Superior temporal gyrus (tissue), 1 donor: ENCODE measurements around the gene PHAF1.
A peak's percentile ranks its signal among the peaks of the same experiment; 100 is the strongest.

Experiments used
- DNase-seq: peaks from one replicate; pipeline ENCODE4 v3.0.0-alpha.2; 2016; ENCODE audit errors: extremely low spot score

Gene PHAF1

GRCh38 chr16:67109407-67110135 is at the start of gene PHAF1:
TSS of gene PHAF1 (plus strand) at chr16:67109941. CDS start at chr16:67110176, 235 bp downstream.
- peak; percentile 95 for DNase-seq

DNA sequence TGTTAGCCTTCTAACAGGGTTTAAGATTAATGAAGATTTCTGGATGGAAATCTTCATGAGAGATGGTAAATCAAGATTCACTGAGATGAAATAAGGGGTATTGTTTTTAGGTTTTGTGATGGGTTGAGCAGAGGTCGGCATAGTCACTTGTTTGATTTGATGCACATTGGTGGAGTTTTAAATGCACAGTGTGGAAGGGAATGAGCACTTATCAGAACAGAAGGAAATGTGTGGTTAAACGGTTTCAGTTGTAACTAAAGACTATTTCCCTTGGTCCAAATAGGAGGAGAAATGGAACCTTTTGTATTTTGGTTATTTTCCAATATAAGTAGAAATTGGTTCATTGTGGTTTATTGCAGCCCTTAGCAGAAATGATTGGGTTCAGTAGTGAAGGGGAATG is 46.7 kb upstream of the PHAF1 start:
- no peak for DNase-seq

DNA sequence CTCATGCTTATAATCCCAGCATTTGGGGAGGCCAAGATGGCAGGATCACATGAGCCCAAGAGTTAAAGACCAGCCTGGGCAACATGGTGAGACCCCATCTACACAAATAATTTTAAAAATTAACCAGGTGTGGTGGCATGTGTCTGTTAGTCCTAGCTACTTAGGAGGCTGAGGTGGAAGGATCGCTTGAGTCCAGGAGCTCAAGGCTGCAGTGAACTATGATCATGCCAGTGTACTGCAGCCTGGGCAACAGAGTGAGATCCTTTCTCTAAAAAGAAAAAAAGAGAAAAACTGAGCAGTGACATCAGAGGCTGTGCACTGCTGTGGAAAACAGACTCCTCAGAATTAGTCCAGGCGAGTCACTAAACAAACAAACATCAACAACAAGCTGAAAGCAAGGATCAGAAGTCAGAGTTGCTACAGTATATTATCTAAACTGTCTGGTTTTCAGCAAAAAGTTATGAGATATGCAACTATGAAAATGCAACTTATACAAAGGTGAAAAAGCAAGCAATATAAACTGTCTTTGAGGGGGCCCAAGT is 41.5 kb upstream of the PHAF1 start:
- DNase-seq = no peak

GRCh38 chr16:67071476-67072048 is 38.2 kb upstream of the PHAF1 start:
- peak; percentile 53 for DNase-seq

DNA sequence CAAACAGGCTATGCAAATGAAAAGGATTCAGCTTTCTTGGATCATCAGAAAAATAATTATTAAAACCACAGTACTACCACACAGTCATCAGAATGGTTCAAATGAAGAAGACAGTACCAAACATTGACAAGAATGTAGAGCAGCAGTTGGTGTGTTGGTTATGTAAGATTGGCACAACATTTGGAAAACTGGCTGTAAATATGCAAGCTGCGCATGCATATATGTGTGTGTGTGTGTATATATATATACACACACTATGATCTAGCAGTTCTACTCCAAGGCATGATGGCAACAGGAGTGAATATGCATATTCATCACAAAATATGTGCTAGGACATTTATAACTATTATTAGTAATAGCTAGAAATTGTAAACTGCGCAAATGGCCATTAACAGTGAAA is 34.4 kb upstream of the PHAF1 start:
- no peak for DNase-seq

DNA sequence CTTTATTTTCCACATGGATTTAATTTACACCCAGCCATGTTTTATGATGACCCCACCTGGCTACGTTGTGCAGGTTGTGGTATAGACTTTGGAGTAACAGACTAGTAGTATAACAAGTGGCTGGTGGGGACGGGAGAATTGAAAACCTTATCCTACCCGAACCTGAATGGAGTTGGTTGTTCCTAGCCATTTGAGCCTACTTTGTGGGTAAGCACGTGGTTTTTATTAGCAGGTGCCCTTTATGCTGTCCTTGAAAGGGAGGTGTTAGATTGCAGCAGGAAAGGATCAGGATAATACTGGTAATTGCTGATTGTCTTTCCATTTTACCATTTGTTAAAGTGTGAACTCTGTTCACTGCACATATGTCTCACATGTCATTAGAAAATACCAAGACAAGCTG is 31.9 kb upstream of the PHAF1 start:
- no peak for DNase-seq

GRCh38 chr16:67082100-67082499 is 27.6 kb upstream of the PHAF1 start:
- DNase-seq = no peak

DNA sequence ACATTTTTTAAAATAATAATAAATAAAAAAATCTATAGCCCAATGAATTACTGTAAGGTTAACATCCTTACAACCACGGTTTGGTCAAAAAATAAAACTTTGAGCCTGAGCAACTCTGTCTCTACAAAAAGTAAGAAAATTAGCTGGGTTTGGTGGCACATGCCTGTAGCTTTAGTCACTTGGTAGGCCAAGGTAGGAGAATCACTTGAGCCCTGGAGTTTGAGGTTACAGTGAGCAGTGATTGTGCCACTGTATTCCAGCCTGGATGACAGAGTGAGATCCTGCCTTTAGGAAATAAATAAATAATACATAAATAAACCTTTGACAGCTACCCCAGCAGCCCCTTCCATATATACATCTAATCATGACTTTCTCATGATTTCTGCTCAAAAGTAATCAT is 26.9 kb upstream of the PHAF1 start:
- no peak for DNase-seq

DNA sequence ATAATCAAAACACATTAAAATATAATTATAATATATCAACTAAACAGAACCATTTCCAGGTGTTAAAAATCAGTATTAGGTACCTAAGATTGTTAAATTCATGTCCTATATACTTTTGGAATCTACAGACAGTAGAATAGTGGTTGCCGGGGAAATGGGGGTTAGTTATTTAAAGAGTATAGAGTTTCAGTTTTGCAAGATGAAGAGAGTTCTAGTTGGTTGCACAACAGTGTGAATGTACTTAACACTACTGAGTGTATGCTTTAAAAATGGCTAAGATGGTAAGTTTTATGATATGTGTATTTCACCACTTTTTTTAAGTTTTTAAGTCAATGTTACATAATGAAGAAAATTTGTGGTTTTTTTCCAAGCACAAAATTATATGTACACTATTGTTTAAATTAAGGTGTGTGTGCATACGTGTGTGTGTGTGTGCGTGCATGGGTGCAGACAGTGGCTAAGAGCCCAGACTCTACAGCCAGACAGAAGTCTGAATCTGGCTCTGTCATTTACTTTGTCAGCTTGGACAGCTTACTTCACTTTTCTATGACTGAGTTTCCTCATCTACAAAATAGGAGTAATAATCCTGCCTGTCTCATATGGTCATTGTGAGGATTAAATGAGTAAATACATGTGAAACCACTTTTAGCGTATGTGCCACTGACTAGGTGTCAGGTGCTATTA is 25.3 kb upstream of the PHAF1 start:
- DNase-seq = no peak

DNA sequence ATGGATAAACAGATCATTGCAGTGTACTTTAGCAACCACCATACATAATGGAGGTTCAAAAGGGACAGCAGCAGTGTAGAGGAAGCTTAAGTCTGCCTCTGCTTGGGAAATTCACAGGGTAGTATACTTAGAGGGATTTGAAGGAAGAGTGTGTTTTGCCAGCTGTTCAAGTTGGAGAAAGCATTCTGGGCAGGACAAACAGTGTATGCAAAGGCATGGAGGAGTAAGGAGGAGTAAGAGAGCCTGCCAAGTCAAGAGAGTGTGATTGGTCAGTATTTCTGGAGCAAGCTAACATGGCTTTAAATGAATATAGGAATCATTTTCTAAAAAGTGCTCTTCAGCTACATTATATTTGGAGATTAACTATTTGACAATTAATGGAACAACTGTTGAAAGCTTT is 22.9 kb upstream of the PHAF1 start:
- no peak for DNase-seq

DNA sequence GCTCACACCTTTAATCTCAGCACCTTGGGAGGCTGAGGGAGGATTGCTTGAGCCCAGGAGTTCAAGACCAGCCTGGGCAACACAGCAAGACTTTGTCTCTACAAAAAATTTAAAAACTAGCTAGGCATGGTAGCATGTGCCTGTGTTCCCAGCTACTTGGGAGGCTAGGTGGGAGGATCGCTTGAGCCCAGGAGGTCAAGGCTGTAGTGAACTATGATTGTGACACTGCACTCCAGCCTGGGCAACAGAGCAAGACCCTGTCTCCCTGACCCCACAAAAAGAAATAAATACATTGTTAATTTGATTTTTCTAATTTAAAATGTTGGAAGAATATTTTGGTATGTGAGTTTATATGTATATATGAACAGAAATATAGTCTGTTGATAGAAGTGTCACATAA is 22.4 kb upstream of the PHAF1 start:
- no peak for DNase-seq

DNA sequence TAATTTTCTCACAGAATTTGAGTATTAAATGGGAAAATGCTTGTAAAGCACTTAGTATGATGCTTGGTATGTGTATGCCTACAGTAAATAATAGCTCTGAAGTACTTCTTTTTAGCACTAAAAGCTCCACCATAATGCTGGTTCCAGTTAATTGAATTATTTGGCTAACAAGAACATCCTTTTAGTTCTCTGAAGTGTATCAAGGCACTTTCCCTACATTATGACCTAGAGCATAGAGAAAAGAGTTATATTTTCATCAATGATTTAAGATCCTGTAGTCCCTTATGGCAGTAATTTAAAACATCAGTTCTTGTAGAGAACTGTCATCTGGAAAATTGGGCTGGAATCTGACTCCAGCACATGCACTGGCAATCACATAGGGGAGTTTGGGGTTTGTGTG is 21.9 kb upstream of the PHAF1 start:
- no peak for DNase-seq

GRCh38 chr16:67088551-67088950 is 21.2 kb upstream of the PHAF1 start:
- no peak for DNase-seq

DNA sequence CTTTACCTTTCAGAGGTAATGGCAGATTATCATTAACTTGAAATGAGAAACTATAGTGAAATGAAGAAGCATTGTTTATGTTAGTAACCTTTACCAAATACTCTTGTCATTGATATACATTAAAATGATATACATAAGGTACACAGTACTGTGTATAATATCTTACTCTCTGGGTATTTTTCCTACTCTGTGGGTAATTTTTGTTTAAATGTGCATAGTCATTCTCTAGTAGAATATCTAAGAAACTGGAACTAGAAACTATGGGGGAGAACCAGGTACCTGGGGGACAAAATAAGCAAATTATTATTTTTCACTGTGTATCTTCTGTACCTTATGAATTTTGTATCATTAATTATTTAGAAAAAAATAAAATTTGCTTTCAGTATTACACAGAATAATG is 20.6 kb upstream of the PHAF1 start:
- no peak for DNase-seq

DNA sequence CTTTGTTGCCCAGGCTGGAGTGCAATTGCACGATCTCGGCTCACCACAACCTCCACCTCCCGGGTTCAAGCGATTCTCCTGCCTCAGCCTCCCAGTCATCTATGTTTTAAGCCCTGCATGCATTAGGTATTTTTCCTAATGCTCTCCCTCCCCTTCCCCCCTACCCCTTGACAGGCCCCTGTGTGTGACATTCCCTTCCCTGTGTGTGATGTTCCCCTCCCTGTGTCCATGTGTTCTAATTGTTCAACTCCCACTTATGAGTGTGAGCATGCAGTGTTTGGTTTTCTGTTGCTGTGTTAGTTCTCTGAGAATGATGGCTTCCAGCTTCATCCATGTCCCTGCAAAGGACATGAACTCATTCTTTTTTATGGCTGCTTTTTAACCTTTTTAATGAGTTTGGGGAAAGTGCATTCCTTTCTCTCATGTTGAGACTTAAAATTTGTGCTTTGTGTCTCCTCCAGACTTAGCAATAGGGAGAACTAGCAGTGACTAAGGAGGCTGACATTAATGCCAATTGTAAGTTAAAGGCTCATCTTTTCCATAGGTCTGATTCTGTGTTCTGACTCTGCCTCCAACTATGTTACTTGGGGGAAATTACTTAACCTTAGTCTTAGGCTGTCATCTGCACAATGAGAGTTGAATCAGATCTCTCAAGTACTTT is 17.7 kb upstream of the PHAF1 start:
- no peak for DNase-seq

- no peak for DNase-seq
Observed at GRCh38 chr16:67093098-67093726, 16.5 kb upstream of the PHAF1 start.

- no peak for DNase-seq
Observed at GRCh38 chr16:67098599-67098998, 11.1 kb upstream of the PHAF1 start.

- peak; percentile 83 for DNase-seq
Observed at GRCh38 chr16:67100569-67101310, 9.0 kb upstream of the PHAF1 start.

- DNase-seq = no peak
Observed at GRCh38 chr16:67101311-67102082, 8.2 kb upstream of the PHAF1 start.

DNA sequence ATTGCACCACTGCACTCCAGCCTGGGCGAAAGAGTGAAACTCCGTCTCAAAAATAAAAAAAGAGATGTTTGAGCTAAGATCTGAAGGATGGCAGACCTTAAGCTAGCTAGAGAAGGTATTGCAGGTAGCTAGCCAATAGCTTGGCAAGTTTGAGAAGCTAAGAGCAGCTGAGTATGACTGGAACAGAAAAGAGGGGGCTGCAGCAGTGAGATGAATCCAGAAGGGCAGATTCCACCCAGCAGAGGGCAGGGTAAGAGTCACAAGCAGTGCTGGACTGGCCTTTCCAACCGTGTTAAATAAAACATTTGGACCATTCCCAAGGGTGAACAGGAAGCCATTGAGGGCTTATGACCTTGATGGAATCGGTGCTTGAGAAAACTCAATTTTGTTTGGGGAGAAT is 5.7 kb upstream of the PHAF1 start:
- peak; percentile 35 for DNase-seq
